HG02588 (cell line): ENCODE results near the gene MAX.
A peak's percentile ranks its signal among the peaks of the same experiment; 100 is the strongest.
"Not testable (repeated sequence)": the region's sequence is repeated elsewhere in the genome, so short reads cannot be mapped to it uniquely, and the experiment has no call there.

ENCODE experiments used
- ATAC-seq: cut with Tn5 transposase; IDR thresholded peaks from one replicate; pipeline ENCODE4 v1.9.1; 2021; ENCODE audit warnings: mild to moderate bottlenecking, moderate library complexity; ENCODE audit not compliant: unreplicated experiment

MAX gene

GRCh38 chr14:65106316-65106715 is 4.0 kb upstream of the MAX start:
- ATAC-seq, result no peak

DNA sequence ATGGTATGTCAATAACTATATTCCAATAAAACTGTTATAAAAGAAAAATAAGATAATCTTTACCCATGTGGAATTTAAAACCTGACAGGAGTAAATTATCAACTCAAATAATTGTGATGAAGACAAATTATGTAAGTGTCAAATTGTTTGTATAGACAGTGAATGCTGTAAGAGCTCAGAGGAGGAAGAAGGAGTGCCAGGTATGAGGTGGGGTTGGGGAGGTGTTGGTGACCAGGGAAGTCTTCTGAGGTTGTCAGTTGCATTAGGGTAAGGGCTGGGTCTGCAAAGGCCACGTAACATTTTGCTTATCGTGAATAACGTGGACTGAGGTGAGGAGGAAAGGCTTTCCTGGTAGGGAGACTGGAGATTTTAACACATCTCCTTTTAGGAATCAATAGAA is 2.5 kb upstream of the MAX start:
- ATAC-seq, result no peak

DNA sequence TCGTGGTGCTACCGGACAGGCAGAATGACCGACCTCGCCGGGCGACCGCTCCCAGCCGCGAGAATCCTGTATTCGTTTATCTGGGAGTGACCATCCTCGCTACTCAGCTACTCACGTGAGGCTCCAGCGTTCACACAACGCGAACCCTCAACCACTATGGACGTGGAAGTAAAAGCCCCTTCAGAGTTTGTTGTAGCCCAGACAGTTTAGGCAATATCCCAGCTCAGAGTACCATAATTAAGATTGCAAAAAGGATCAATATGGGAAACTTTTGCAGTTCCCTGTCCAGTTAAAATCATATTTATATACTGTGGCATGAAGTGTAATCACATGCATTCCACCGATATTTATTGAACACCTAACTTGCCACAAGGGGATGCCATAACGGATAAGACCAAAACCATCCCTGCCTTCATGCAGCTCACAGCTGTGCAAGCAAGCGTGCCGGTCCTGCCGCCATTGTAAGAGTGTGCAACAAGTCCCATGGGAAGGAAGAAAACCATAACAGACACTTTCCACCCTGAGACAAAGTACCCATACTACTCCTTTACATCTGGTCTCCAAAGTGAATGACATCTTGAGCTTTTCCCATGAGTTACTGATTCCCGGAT is 938 bp upstream of the MAX start:
- ATAC-seq, result no peak

- peak; percentile 3 for ATAC-seq
Observed at GRCh38 chr14:65101631-65102440, 481 bp downstream of the MAX start.

- ATAC-seq, result no peak
Observed at GRCh38 chr14:65100922-65101541, 1.3 kb downstream of the MAX start.

DNA sequence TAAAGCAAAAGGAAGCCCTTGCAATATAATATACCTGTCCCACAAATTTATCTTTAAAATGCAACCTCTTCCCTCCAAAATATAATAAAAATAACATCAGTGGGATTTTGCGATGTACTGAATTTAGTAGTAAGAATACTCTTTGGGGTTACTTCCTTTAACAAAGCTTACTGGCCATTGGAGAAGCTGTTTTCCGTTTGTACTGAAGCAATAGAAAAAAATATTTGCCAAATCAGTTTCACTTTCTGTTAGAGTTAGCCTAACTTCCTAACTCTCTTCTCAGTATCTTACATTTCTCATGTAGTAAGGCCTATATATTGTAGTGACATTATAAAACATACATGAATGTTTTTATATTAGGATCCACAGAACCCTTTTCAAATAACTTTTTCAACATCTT is 3.7 kb downstream of the MAX start:
- no peak for ATAC-seq

GRCh38 chr14:65096323-65097089 is 5.8 kb downstream of the MAX start:
- ATAC-seq, result no peak

DNA sequence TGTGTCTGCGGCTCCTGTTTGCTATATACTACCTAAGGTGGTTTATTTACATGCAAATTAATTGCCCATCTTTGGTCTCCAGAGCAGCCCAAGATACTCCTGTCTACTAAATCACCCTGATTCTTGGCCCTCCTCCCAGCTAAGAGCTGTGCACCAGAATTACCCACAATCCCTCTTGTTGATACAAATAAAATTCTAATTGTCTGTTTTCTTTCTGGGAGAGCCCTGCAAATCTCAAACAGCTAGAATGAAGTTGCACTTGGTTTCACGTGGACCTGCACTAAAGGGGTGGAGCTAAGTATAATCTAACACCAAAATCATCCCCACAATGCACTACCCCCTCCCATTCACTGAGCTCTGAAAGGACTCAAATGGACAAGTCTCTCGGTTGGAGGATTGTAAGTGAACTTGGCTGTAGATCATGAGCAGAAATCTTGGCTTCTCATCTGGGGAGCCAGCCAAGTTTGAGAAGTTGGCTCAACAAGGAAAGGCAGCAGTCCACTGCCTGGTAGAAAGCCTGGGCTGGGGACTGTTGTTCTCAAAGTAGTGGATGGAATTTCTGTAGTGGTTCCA is 6.6 kb downstream of the MAX start:
- no peak for ATAC-seq

DNA sequence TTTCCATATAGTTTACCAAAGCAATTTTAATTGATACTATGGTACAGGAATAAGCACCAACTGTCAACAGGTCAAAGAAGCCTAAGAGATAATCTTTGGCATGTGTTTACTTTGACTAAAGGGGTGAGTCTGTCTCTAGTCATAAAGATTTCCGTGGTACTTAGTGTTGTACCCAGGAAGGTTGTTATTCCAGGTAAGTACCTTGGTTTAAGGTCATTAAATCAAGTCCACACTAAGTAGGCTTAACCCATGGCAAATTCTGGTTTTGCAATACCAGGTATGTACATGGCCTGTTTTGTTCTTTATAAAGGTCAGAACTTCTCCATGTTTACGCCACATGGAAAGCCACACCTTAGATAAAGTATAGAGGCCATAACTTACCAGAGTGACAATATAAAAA is 10.0 kb downstream of the MAX start:
- no peak for ATAC-seq

GRCh38 chr14:65087835-65088234 is 14.5 kb downstream of the MAX start:
- ATAC-seq, result not testable (repeated sequence)

- not testable (repeated sequence) for ATAC-seq
Observed at GRCh38 chr14:65086686-65087085, 15.6 kb downstream of the MAX start.

GRCh38 chr14:65084554-65085505 is 17.5 kb downstream of the MAX start:
- no peak for ATAC-seq

DNA sequence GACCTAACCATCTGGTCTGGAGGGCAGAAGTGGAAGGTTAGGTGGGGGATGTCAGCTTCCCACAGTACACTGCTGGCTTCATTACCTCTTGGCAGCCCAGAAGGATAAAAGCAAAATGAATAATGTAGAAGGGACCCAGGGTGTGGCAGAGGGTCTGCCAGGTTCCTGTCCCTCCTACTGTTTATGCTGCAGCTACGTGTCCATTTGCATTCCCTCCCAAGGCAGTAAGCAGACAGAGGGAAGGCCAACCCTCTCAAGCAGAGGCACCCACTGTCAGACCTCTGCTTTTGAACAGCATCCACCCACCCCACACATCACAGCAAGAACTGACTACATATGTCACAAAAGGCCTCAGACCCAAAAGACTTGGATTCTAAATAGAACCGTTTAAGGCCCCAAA is 19.4 kb downstream of the MAX start:
- ATAC-seq, result no peak

DNA sequence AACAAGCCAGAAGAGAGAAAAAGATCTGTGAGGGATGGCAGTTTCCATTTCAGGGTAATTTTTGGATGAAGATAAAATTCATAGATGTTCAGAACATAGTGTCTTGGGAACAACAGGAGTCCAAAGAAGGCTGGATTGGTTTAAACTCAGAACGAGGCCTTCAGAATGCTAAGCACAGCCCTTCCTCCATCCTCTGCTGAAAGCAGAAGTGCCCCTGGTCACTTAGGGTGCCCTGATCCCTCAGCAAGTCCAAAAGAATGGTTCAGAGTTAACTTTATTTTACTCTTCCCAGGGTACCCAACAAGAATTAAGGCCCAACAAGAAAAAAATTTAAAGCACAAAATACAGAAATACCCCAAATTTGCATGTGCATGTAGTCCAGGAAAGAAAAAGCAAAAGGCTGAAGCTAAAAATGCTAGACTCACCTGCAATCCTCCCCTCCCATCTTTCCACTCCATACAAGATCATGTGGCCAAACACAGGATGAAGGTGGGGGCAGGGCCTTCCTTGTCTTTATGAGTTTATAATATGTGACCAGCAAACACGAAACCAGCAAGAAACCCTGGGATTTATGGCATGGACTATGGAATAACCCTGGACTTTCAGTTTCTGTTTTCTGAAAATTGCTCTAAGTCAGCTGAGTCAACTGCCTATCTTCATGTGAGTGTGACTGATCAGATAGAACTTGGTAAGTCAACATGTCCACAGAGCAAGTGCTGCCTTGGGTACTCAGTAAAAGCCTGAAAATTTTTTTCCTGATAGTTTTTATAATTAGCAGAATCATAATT is 21.2 kb downstream of the MAX start:
- ATAC-seq, result no peak

GRCh38 chr14:65079768-65080167 is 22.5 kb downstream of the MAX start:
- ATAC-seq, result no peak

GRCh38 chr14:65079201-65079600 is 23.1 kb downstream of the MAX start:
- no peak for ATAC-seq

DNA sequence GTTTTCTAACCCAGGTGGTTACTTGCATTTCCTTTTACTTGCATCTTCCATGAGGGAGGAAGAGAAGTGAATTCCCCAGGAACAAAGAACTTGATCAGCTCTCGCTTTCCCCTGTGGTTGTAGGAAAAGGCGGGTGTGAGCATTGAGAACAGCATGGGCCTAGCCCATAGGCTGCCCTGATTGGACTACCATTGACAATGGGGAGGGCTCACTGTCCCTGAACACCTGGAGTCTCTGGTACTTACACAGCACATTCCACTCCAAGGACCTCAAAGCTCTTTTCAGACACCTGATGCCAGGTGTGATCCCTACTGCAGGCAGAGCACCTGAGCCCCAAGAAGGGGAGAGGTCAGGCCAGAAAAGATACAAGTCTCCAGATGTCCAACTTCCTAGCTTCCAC is 25.0 kb downstream of the MAX start:
- ATAC-seq, result no peak

- ATAC-seq, result no peak
Observed at GRCh38 chr14:65075628-65076325, 26.5 kb downstream of the MAX start.
